Suppressor macrophage treated with lipopolysaccharide for 4 hours (primary cell): ENCODE results near the gene TAF10.

Experiments
- DNase-seq: peaks from one replicate; pipeline ENCODE4 v3.0.0-alpha.2; 2020

Gene TAF10

GRCh38 chr11:6640036-6640984, 28.3 kb upstream of the TAF10 start:
- DNase-seq = no peak

- no peak for DNase-seq
These were observed 26.4 kb upstream of the TAF10 start for GRCh38 chr11:6638429-6638828.

- DNase-seq = no peak
These were observed 25.9 kb upstream of the TAF10 start for GRCh38 chr11:6637871-6638270.

GRCh38 chr11:6636480-6636879, 24.5 kb upstream of the TAF10 start:
- no peak for DNase-seq

GRCh38 chr11:6635082-6635932, 23.3 kb upstream of the TAF10 start:
- peak; percentile 75 for DNase-seq

GRCh38 chr11:6634534-6634933, 22.5 kb upstream of the TAF10 start:
- DNase-seq = no peak

- DNase-seq = no peak
These were observed 21.7 kb upstream of the TAF10 start for GRCh38 chr11:6633422-6634408.

GRCh38 chr11:6632116-6633073, 20.4 kb upstream of the TAF10 start:
- no peak for DNase-seq

- no peak for DNase-seq
These were observed 19.4 kb upstream of the TAF10 start for GRCh38 chr11:6631361-6631890.

GRCh38 chr11:6630632-6631291, 18.7 kb upstream of the TAF10 start:
- no peak for DNase-seq

- no peak for DNase-seq
These were observed 18.0 kb upstream of the TAF10 start for GRCh38 chr11:6629892-6630631.

GRCh38 chr11:6629573-6629891, 17.5 kb upstream of the TAF10 start:
- no peak for DNase-seq

- DNase-seq = no peak
These were observed 16.5 kb upstream of the TAF10 start for GRCh38 chr11:6628526-6628925.

GRCh38 chr11:6627762-6628241, 15.8 kb upstream of the TAF10 start:
- DNase-seq = no peak

GRCh38 chr11:6626971-6627761, 15.2 kb upstream of the TAF10 start:
- no peak for DNase-seq

- DNase-seq = no peak
These were observed 13.9 kb upstream of the TAF10 start for GRCh38 chr11:6625832-6626420.

GRCh38 chr11:6625156-6625831, 13.3 kb upstream of the TAF10 start:
- DNase-seq = no peak
